MM.1S (cell line): ENCODE results near the gene SYP.

Experiments
- CTCF ChIP-seq: fragments of 300-600 bp; sonication (generic); IDR thresholded peaks from 2 replicates; pipeline ENCODE4 v1.5.1; 2016; ENCODE audit warnings: antibody characterized with exemption, low read length, mixed read lengths
- EZH2 ChIP-seq: fragments of 300-600 bp; sonication (generic); optimal IDR thresholded peaks from 2 replicates; pipeline ENCODE3; 2017; ENCODE audit warnings: low read depth, mild to moderate bottlenecking, antibody characterized with exemption, low read length, mixed read lengths
- EZH2phosphoT487 ChIP-seq: fragments of 300-600 bp; sonication (generic); IDR thresholded peaks from 2 replicates; pipeline ENCODE4 v1.6.1; 2018; ENCODE audit warnings: antibody characterized with exemption, low read length

DNA sequence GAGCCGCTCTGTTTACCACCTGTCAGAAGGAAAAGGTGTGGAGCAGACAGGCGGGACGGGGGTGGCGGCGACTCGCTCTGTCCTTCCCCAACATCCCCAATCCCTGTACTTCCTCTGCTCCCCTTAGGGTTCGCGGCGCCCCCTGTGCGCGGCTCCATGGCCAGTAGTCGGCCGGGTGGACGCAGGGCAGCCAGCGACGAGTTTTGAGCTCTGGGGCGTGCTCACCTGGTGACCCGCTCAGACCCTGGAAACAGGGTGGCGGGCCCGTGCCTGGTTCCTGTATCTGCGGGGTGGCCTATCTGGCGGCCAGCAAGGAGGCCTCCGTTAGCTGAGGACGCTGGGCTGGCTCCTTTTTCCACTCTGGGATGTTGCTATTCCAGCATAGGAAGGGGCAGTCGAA lies 42.8 kb downstream of the SYP start:
- TF ChIP-seq CTCF (no peak), EZH2 (no peak), EZH2phosphoT487 (no peak)
